T-helper 17 cell (primary cell): Measurements from ENCODE around the gene KLHL22. TPM values are rescaled to one million over a fixed set of nuclear protein-coding genes. Genes with fewer than 3 reads are reported as not detected.
"Not testable (repeated sequence)": the region's sequence is repeated elsewhere in the genome, so short reads cannot be mapped to it uniquely, and the experiment has no call there.

Experiments used
- ATAC-seq: fragments of 150-1000 bp; cut with Tn5 transposase; 2 replicates; pipeline ENCODE4 v1.10.0; 2021; ENCODE audit warnings: mild to moderate bottlenecking, moderate library complexity
- DNase-seq, 3 donors: peaks; one replicate each; pipeline versions ENCODE4 v3.0.0 to v3.0.0-alpha.2; 2020 to 2021
- H3K9me3 ChIP-seq: one replicate; pipeline ENCODE4 v1.7.0; 2013; ENCODE audit warnings: low read length, mild to moderate bottlenecking; ENCODE audit not compliant: control insufficient read depth, poor library complexity, severe bottlenecking
- H3K27ac Mint-ChIP-seq: one replicate; pipeline ENCODE4 v1.8.0; 2022; ENCODE audit warnings: mild to moderate bottlenecking, moderate library complexity, mixed read lengths
- H3K27me3 Mint-ChIP-seq: one replicate; pipeline ENCODE4 v1.8.0; 2022; ENCODE audit warnings: mixed read lengths
- H3K36me3 Mint-ChIP-seq: one replicate; pipeline ENCODE4 v1.8.0; 2022; ENCODE audit warnings: low read depth, mixed read lengths
- H3K4me1 Mint-ChIP-seq: one replicate; pipeline ENCODE4 v1.8.0; 2022; ENCODE audit warnings: mild to moderate bottlenecking, mixed read lengths
- H3K4me3 Mint-ChIP-seq: one replicate; pipeline ENCODE4 v1.8.0; 2022; ENCODE audit warnings: mild to moderate bottlenecking, moderate library complexity, mixed read lengths
- total RNA-seq, 4 donors: library from RNA in 2 of 4; stranded (reverse) in 2 of 4; gene quantifications; one replicate each; pipeline ENCODE4 v1.2.3 and lab custom pipeline; 2022 to 2026

Gene KLHL22
- total RNA-seq (10 to 100 TPM; 28.1 to 33.1 TPM), total RNA-seq (lab: John Stamatoyannopoulos, UW) (32.0 to 33.5 reads per million in 2 donors)

- ATAC-seq: peak; percentile 8
- peak in 1 of 3 donors; percentile 13 for DNase-seq
- Mint-ChIP-seq H3K4me1 (peaks cover 44% of the 10 kb centered on the region), H3K27ac (peak within 1 kb of the TSS; percentile 86), H3K36me3 (no peaks in the 10 kb centered on the region), H3K27me3 (no peaks in the 10 kb centered on the region), H3K4me3 (peak within 1 kb of the TSS; percentile 95)
- H3K9me3 ChIP-seq: no peaks in the 10 kb centered on the region
Observed at GRCh38 chr22:20494978-20495860, at the start of gene KLHL22. TSS of gene KLHL22 (minus strand) at chr22:20495795. CDS start at chr22:20489211, 6,584 bp downstream.

- peak overlapping the region; percentile 82 for H3K27ac Mint-ChIP-seq
- peaks cover 39% of the 10 kb centered on the region for H3K4me1 Mint-ChIP-seq
- not testable (repeated sequence) for ATAC-seq, H3K36me3 Mint-ChIP-seq, DNase-seq, H3K4me3 Mint-ChIP-seq, H3K9me3 ChIP-seq, H3K27me3 Mint-ChIP-seq
Observed at GRCh38 chr22:20545318-20545634, 49.7 kb upstream of the KLHL22 start.

GRCh38 chr22:20542736-20543135 lies 47.1 kb upstream of the KLHL22 start:
- H3K4me1 Mint-ChIP-seq: peaks cover 20% of the 10 kb centered on the region
- H3K36me3 Mint-ChIP-seq: peaks cover 7% of the 10 kb centered on the region
- no peak overlapping the region for H3K4me3 Mint-ChIP-seq
- ATAC-seq (no peak), DNase-seq (no peak)
- no peaks in the 10 kb centered on the region for H3K9me3 ChIP-seq
- peak overlapping the region; percentile 82 for H3K27ac Mint-ChIP-seq
- no peaks in the 10 kb centered on the region for H3K27me3 Mint-ChIP-seq

- Mint-ChIP-seq H3K4me1 (peaks cover 24% of the 10 kb centered on the region), H3K27me3 (no peaks in the 10 kb centered on the region), H3K36me3 (peaks cover 7% of the 10 kb centered on the region), H3K27ac (no peak overlapping the region), H3K4me3 (no peak overlapping the region)
- H3K9me3 ChIP-seq: no peaks in the 10 kb centered on the region
- DNase-seq: no peak
- no peak for ATAC-seq
Observed at GRCh38 chr22:20542055-20542454, 46.5 kb upstream of the KLHL22 start.

- not testable (repeated sequence) for H3K9me3 ChIP-seq, H3K4me3 Mint-ChIP-seq, H3K27ac Mint-ChIP-seq, ATAC-seq, DNase-seq, H3K27me3 Mint-ChIP-seq, H3K36me3 Mint-ChIP-seq
- H3K4me1 Mint-ChIP-seq: peaks cover 28% of the 10 kb centered on the region
Observed at GRCh38 chr22:20538875-20539274, 43.3 kb upstream of the KLHL22 start.

GRCh38 chr22:20537983-20538382 lies 42.4 kb upstream of the KLHL22 start:
- Mint-ChIP-seq H3K27me3 (no peaks in the 10 kb centered on the region), H3K36me3 (peaks cover 4% of the 10 kb centered on the region), H3K4me1 (peaks cover 29% of the 10 kb centered on the region), H3K4me3 (peak overlapping the region; percentile 26), H3K27ac (no peak overlapping the region)
- ATAC-seq: no peak
- DNase-seq: no peak
- H3K9me3 ChIP-seq: no peaks in the 10 kb centered on the region

GRCh38 chr22:20537325-20537756 lies 41.7 kb upstream of the KLHL22 start:
- Mint-ChIP-seq H3K4me3 (peak overlapping the region; percentile 26), H3K4me1 (peaks cover 29% of the 10 kb centered on the region), H3K27me3 (no peaks in the 10 kb centered on the region), H3K27ac (peak overlapping the region; percentile 85), H3K36me3 (peaks cover 4% of the 10 kb centered on the region)
- ATAC-seq (no peak), DNase-seq (no peak)
- no peaks in the 10 kb centered on the region for H3K9me3 ChIP-seq

- Mint-ChIP-seq H3K27me3 (no peaks in the 10 kb centered on the region), H3K4me1 (peaks cover 34% of the 10 kb centered on the region), H3K36me3 (peaks cover 4% of the 10 kb centered on the region), H3K27ac (peak overlapping the region; percentile 85), H3K4me3 (no peak overlapping the region)
- ATAC-seq (no peak), DNase-seq (no peak)
- H3K9me3 ChIP-seq: no peaks in the 10 kb centered on the region
Observed at GRCh38 chr22:20536590-20537324, 41.2 kb upstream of the KLHL22 start.

GRCh38 chr22:20533879-20534265 lies 38.3 kb upstream of the KLHL22 start:
- Mint-ChIP-seq H3K27ac (peak overlapping the region; percentile 88), H3K27me3 (no peaks in the 10 kb centered on the region), H3K36me3 (peaks cover 2% of the 10 kb centered on the region), H3K4me3 (peak overlapping the region; percentile 7), H3K4me1 (peaks cover 44% of the 10 kb centered on the region)
- DNase-seq: no peak
- no peak for ATAC-seq
- no peaks in the 10 kb centered on the region for H3K9me3 ChIP-seq

GRCh38 chr22:20533095-20533878 lies 37.7 kb upstream of the KLHL22 start:
- no peaks in the 10 kb centered on the region for H3K9me3 ChIP-seq
- Mint-ChIP-seq H3K4me3 (no peak overlapping the region), H3K4me1 (peaks cover 44% of the 10 kb centered on the region), H3K27me3 (no peaks in the 10 kb centered on the region), H3K36me3 (peaks cover 2% of the 10 kb centered on the region), H3K27ac (peak overlapping the region; percentile 88)
- ATAC-seq: no peak
- no peak for DNase-seq

- no peak for DNase-seq
- H3K4me3 Mint-ChIP-seq: peak overlapping the region; percentile 53
- H3K9me3 ChIP-seq: no peaks in the 10 kb centered on the region
- H3K27me3 Mint-ChIP-seq: no peaks in the 10 kb centered on the region
- peaks cover 4% of the 10 kb centered on the region for H3K36me3 Mint-ChIP-seq
- H3K27ac Mint-ChIP-seq: peak overlapping the region; percentile 88
- peaks cover 42% of the 10 kb centered on the region for H3K4me1 Mint-ChIP-seq
- no peak for ATAC-seq
Observed at GRCh38 chr22:20532256-20532993, 36.8 kb upstream of the KLHL22 start.

GRCh38 chr22:20531404-20532201 lies 36.0 kb upstream of the KLHL22 start:
- DNase-seq: no peak
- Mint-ChIP-seq H3K27ac (peak overlapping the region; percentile 88), H3K4me3 (peak overlapping the region; percentile 53), H3K36me3 (peaks cover 9% of the 10 kb centered on the region), H3K27me3 (no peaks in the 10 kb centered on the region), H3K4me1 (peaks cover 44% of the 10 kb centered on the region)
- no peaks in the 10 kb centered on the region for H3K9me3 ChIP-seq
- no peak for ATAC-seq
